Neural progenitor cell (in vitro differentiated cells): ENCODE results near the gene TTC21B. TPM values are rescaled to one million over a fixed set of nuclear protein-coding genes. Genes with fewer than 3 reads are reported as not detected.

Source experiments
- DNase-seq: peaks from one replicate; pipeline ENCODE4 v3.0.0-alpha.2; 2016; ENCODE audit warnings: low spot score
- H2AFZ ChIP-seq: fragments of 200-600 bp; sonication (generic); replicated peaks from 2 replicates; pipeline ENCODE4 v1.6.1; 2016; ENCODE audit warnings: antibody characterized with exemption
- H3F3A ChIP-seq: fragments of 200-600 bp; sonication (generic); 2 replicates; pipeline ENCODE4 v1.6.1; 2016; ENCODE audit warnings: antibody characterized with exemption, low read depth
- H3K27ac ChIP-seq: fragments of 200-600 bp; sonication (generic); 2 replicates; pipeline ENCODE4 v1.5.1; 2016; ENCODE audit warnings: mild to moderate bottlenecking
- H3K27me3 ChIP-seq: fragments of 200-600 bp; sonication (generic); 2 replicates; pipeline ENCODE4 v1.6.1; 2016; ENCODE audit warnings: mild to moderate bottlenecking, moderate library complexity
- H3K36me3 ChIP-seq: fragments of 200-600 bp; sonication (generic); 2 replicates; pipeline ENCODE4 v1.5.1; 2016
- H3K4me1 ChIP-seq: fragments of 200-600 bp; sonication (generic); 2 replicates; pipeline ENCODE4 v1.6.1; 2016; ENCODE audit warnings: mixed run types
- H3K4me2 ChIP-seq: fragments of 200-600 bp; sonication (generic); 2 replicates; pipeline ENCODE4 v1.6.1; 2016
- H3K4me3 ChIP-seq: fragments of 200-600 bp; sonication (generic); 2 replicates; pipeline ENCODE4 v1.5.1; 2016
- H3K79me2 ChIP-seq: fragments of 200-600 bp; sonication (generic); 2 replicates; pipeline ENCODE4 v1.6.1; 2016; ENCODE audit warnings: low read depth
- H3K9ac ChIP-seq: fragments of 200-600 bp; sonication (generic); 2 replicates; pipeline ENCODE4 v1.6.1; 2016
- H3K9me3 ChIP-seq: fragments of 200-600 bp; sonication (generic); 2 replicates; pipeline ENCODE4 v1.5.1; 2016; ENCODE audit warnings: low read depth
- H4K20me1 ChIP-seq: fragments of 200-600 bp; sonication (generic); 2 replicates; pipeline ENCODE4 v1.6.1; 2016; ENCODE audit warnings: low read depth
- H3K27ac Mint-ChIP-seq: 3 replicates; pipeline ENCODE4 v1.8.0; 2021; ENCODE audit warnings: mixed read lengths
- H3K27me3 Mint-ChIP-seq: 2 replicates; pipeline ENCODE4 v1.8.0; 2022; ENCODE audit warnings: low read depth, mild to moderate bottlenecking, inconsistent platforms, moderate library complexity, mixed read lengths; ENCODE audit not compliant: insufficient read depth
- H3K36me3 Mint-ChIP-seq: 3 replicates; pipeline ENCODE4 v1.8.0; 2021; ENCODE audit warnings: mixed read lengths
- H3K4me1 Mint-ChIP-seq: 3 replicates; pipeline ENCODE4 v1.8.0; 2021; ENCODE audit warnings: mixed read lengths
- H3K4me3 Mint-ChIP-seq: 3 replicates; pipeline ENCODE4 v1.8.0; 2021; ENCODE audit warnings: mild to moderate bottlenecking, moderate library complexity, mixed read lengths
- H3K9me3 Mint-ChIP-seq: 3 replicates; pipeline ENCODE4 v1.8.0; 2020; ENCODE audit warnings: mixed read lengths
- CTCF ChIP-seq: fragments of 200-600 bp; sonication (generic); IDR thresholded peaks from 2 replicates; pipeline ENCODE4 v1.5.1; 2017; ENCODE audit warnings: antibody characterized with exemption, mild to moderate bottlenecking
- EZH2 ChIP-seq: fragments of 200-600 bp; sonication (generic); IDR thresholded peaks from 2 replicates; pipeline ENCODE4 v1.6.1; 2017; ENCODE audit warnings: antibody characterized with exemption, mild to moderate bottlenecking, moderate library complexity
- EZH2phosphoT487 ChIP-seq: fragments of 200-600 bp; sonication (generic); IDR thresholded peaks from 2 replicates; pipeline ENCODE4 v1.6.1; 2017; ENCODE audit warnings: antibody characterized with exemption
- total RNA-seq: library from RNA; depleted of rRNA; stranded (reverse); fragments of >200 nt; gene quantifications from 2 replicates; pipeline ENCODE4 v1.2.3, GENCODE V29; 2015; ENCODE audit warnings: low replicate concordance

The TTC21B gene
- total RNA-seq, 1 donor from 2014 or later, result 46.9 TPM

- H3K4me3 ChIP-seq, result no peak overlapping the region
- H3K9me3 ChIP-seq, result no peaks in the 10 kb centered on the region
- no peaks in the 10 kb centered on the region for H3K79me2 ChIP-seq
- Mint-ChIP-seq H3K27ac (no peak overlapping the region), H3K27me3 (no peaks in the 10 kb centered on the region), H3K4me3 (no peak overlapping the region), H3K4me1 (no peaks in the 10 kb centered on the region), H3K36me3 (peaks cover 50% of the 10 kb centered on the region), H3K9me3 (no peaks in the 10 kb centered on the region)
- no peaks in the 10 kb centered on the region for H3F3A ChIP-seq
- no peak overlapping the region for H2AFZ ChIP-seq
- H3K4me1 ChIP-seq, result no peaks in the 10 kb centered on the region
- no peak overlapping the region for H3K27ac ChIP-seq
- TF ChIP-seq EZH2 (no peak), CTCF (no peak), EZH2phosphoT487 (no peak)
- H3K36me3 ChIP-seq, result peaks cover 15% of the 10 kb centered on the region
- H3K4me2 ChIP-seq, result no peak overlapping the region
- H3K9ac ChIP-seq, result no peak overlapping the region
- no peaks in the 10 kb centered on the region for H4K20me1 ChIP-seq
- no peaks in the 10 kb centered on the region for H3K27me3 ChIP-seq
- no peak for DNase-seq
Observed at GRCh38 chr2:165938237-165938636, 15.3 kb downstream of the TTC21B start.

DNA sequence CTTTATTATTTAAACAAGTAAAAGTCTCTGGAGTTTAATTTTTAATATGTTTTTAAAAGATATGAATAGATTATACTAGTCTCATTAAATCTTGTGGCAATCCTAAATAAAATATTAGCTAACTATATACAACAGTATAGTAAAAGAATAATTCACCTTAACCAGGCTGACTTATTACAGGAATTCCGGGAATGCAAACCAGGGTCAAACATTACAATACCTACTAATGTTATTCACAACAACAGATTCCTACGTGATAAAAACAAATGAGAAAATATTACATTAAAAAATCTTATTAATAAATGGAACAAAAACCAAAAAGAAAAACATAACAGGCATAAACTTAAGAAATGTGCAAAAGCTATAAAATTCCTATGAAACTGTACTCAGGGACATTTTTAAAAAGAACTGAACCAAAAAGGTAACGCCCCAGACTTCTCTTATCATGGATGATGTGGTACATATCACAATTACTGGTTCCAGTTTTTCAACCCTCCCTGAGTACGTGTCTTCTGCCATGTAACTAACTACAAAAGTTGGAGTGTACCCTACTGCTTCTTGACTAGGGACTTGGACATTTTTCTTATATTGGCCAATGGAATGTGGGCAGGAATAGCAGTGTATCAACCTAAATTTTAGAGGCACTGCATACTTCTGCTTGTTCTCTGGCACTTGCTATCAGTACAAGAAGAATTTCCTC lies 20.2 kb downstream of the TTC21B start:
- no peaks in the 10 kb centered on the region for H3F3A ChIP-seq
- H3K4me2 ChIP-seq, result no peak overlapping the region
- H3K36me3 ChIP-seq, result peaks cover 27% of the 10 kb centered on the region
- DNase-seq, result no peak
- H3K9me3 ChIP-seq, result no peaks in the 10 kb centered on the region
- Mint-ChIP-seq H3K36me3 (peaks cover 35% of the 10 kb centered on the region), H3K27me3 (no peaks in the 10 kb centered on the region), H3K4me3 (no peak overlapping the region), H3K4me1 (no peaks in the 10 kb centered on the region), H3K9me3 (no peaks in the 10 kb centered on the region), H3K27ac (no peak overlapping the region)
- H3K27me3 ChIP-seq, result no peaks in the 10 kb centered on the region
- no peaks in the 10 kb centered on the region for H3K4me1 ChIP-seq
- H4K20me1 ChIP-seq, result no peaks in the 10 kb centered on the region
- TF ChIP-seq EZH2, result no peak
- no peak overlapping the region for H3K9ac ChIP-seq
- no peak overlapping the region for H2AFZ ChIP-seq
- no peak overlapping the region for H3K27ac ChIP-seq
- H3K4me3 ChIP-seq, result no peak overlapping the region
- H3K79me2 ChIP-seq, result no peaks in the 10 kb centered on the region

DNA sequence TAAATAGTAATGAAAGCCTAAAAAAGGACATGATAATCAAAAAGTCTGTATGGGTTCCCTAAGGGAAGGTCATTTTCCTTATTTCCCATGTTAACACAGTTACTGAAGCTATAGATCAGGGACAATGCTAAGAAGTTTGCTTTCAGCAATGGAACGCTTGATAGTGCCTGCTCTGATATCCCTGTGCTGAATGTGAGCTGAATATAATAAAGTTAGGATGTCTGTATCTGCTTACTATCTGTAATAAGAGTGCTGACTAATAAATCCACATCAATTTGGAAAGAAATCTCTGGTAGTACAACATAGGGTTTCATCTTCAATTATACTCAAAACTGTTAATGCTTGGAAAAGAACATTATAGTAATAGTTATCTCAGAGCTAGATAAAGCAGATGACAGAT lies 25.8 kb downstream of the TTC21B start:
- Mint-ChIP-seq H3K27me3 (no peaks in the 10 kb centered on the region), H3K36me3 (peaks cover 41% of the 10 kb centered on the region), H3K27ac (no peak overlapping the region), H3K4me1 (no peaks in the 10 kb centered on the region), H3K4me3 (no peak overlapping the region), H3K9me3 (no peaks in the 10 kb centered on the region)
- Histone ChIP-seq H3K27ac (no peak overlapping the region), H3K27me3 (no peaks in the 10 kb centered on the region), H3K79me2 (no peaks in the 10 kb centered on the region), H3K4me2 (no peak overlapping the region), H3K9ac (no peak overlapping the region), H3K4me3 (no peak overlapping the region), H4K20me1 (no peaks in the 10 kb centered on the region), H3K36me3 (peaks cover 39% of the 10 kb centered on the region), H3K9me3 (no peaks in the 10 kb centered on the region), H3K4me1 (no peaks in the 10 kb centered on the region), H2AFZ (no peak overlapping the region), H3F3A (no peaks in the 10 kb centered on the region)
- DNase-seq, result no peak
- no peak for TF ChIP-seq EZH2
- TF ChIP-seq CTCF, result no peak
- no peak for TF ChIP-seq EZH2phosphoT487

DNA sequence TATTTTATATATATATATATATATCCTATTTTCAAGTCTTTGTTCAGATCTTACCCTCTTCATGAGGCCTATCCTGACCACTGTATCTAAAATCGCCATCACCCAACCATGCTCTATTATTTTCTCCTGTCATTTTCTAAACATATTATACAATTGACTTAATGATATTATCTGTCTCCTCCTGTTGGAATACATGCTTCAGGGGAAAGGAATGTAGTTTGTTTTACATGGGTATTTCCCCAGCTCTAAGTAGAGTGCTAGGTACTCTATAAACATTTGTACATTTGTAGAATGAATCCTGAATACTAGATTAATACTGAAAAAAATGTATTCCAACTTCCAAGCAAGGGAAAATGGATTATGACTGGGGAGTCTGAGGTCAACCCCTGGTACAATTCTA lies 26.2 kb downstream of the TTC21B start:
- H3K9me3 ChIP-seq, result no peaks in the 10 kb centered on the region
- H3F3A ChIP-seq, result no peaks in the 10 kb centered on the region
- no peak overlapping the region for H2AFZ ChIP-seq
- no peaks in the 10 kb centered on the region for H3K27me3 Mint-ChIP-seq
- no peaks in the 10 kb centered on the region for H3K27me3 ChIP-seq
- no peak for TF ChIP-seq EZH2
- no peak for TF ChIP-seq CTCF
- no peak for TF ChIP-seq EZH2phosphoT487
- H3K9ac ChIP-seq, result no peak overlapping the region
- H3K79me2 ChIP-seq, result no peaks in the 10 kb centered on the region
- no peaks in the 10 kb centered on the region for H3K4me1 ChIP-seq
- peaks cover 44% of the 10 kb centered on the region for H3K36me3 Mint-ChIP-seq
- H3K36me3 ChIP-seq, result peaks cover 38% of the 10 kb centered on the region
- no peak for DNase-seq
- H3K9me3 Mint-ChIP-seq, result no peaks in the 10 kb centered on the region
- no peaks in the 10 kb centered on the region for H4K20me1 ChIP-seq
- H3K4me2 ChIP-seq, result no peak overlapping the region
- no peaks in the 10 kb centered on the region for H3K4me1 Mint-ChIP-seq
- H3K27ac ChIP-seq, result no peak overlapping the region
- no peak overlapping the region for H3K4me3 Mint-ChIP-seq
- H3K27ac Mint-ChIP-seq, result no peak overlapping the region
- H3K4me3 ChIP-seq, result no peak overlapping the region
